K562 (cell line): Measurements from ENCODE around the gene ZNF358. TPM values are rescaled to one million over a fixed set of nuclear protein-coding genes. Genes with fewer than 3 reads are reported as not detected.

Experiments used
- ATF1 ChIP-seq, 2 experiments: fragments of 450-650 bp in 1 of 2; IDR thresholded peaks; 2 replicates each; pipeline ENCODE4 v1.6.1; 2016; ENCODE audit warnings: missing compliant biosample characterization in 1 of 2, missing genetic modification characterization in 1 of 2
- BRCA1 ChIP-seq, 2 experiments: fragments of 450-650 bp in 1 of 2; sonication (generic) in 1 of 2; formaldehyde crosslinking in 1 of 2; IDR thresholded peaks; 2 replicates each; pipeline versions ENCODE4 v1.5.0 to v1.6.1; 2017 to 2020; ENCODE audit warnings: mild to moderate bottlenecking in 1 of 2, missing genetic modification reagents in 1 of 2
- CBX5 ChIP-seq: IDR thresholded peaks from 2 replicates; pipeline ENCODE4 v1.6.1; 2014; ENCODE audit warnings: low read depth, borderline replicate concordance
- CEBPZ ChIP-seq: fragments of 150-350 bp; IDR thresholded peaks from 2 replicates; pipeline ENCODE4 v1.6.1; 2014; ENCODE audit warnings: low read depth, mild to moderate bottlenecking, low read length, borderline replicate concordance
- CXXC5 ChIP-seq: fragments of 250-450 bp; sonication (Bioruptor Pico); IDR thresholded peaks from 2 replicates; pipeline ENCODE4 v1.8.0; 2022; ENCODE audit warnings: inconsistent platforms, mild to moderate bottlenecking, moderate library complexity
- DMBX1 ChIP-seq: fragments of 250-450 bp; sonication (Bioruptor Pico); IDR thresholded peaks from 2 replicates; pipeline ENCODE4 v1.8.0; 2022; ENCODE audit warnings: inconsistent platforms, mild to moderate bottlenecking, moderate library complexity, borderline replicate concordance
- FOXJ2 ChIP-seq: fragments of 200-800 bp; sonication (Bioruptor generic); IDR thresholded peaks from 2 replicates; pipeline ENCODE4 v1.6.1; 2016; ENCODE audit warnings: missing genetic modification characterization, missing compliant biosample characterization
- FOXJ3 ChIP-seq: sonication (generic); formaldehyde crosslinking; IDR thresholded peaks from 2 replicates; pipeline ENCODE4 v1.4.0; 2020; ENCODE audit warnings: mild to moderate bottlenecking, missing genetic modification reagents
- HSF4 ChIP-seq: fragments of 250-450 bp; sonication (Bioruptor Pico); IDR thresholded peaks from 2 replicates; pipeline ENCODE4 v2.1.2; 2022; ENCODE audit warnings: mild to moderate bottlenecking, moderate library complexity, borderline replicate concordance
- MAFG ChIP-seq: fragments of 450-650 bp; conservative IDR thresholded peaks from 2 replicates; pipeline ENCODE4 v1.6.1; 2016; ENCODE audit warnings: missing genetic modification characterization, missing compliant biosample characterization
- MYNN ChIP-seq, 2 experiments: sonication (generic); formaldehyde crosslinking in 1 of 2; IDR thresholded peaks; 2 replicates each; pipeline versions ENCODE4 v1.5.0 to v1.6.1; 2016 to 2020; ENCODE audit warnings: antibody characterized with exemption in 1 of 2, missing genetic modification reagents in 1 of 2
- NCOA4 ChIP-seq: fragments of 450-650 bp; IDR thresholded peaks from 2 replicates; pipeline ENCODE4 v1.6.1; 2018; ENCODE audit warnings: mild to moderate bottlenecking; ENCODE audit not compliant: partially characterized antibody
- POLR2B ChIP-seq: fragments of 450-650 bp; IDR thresholded peaks from 2 replicates; pipeline ENCODE4 v1.6.1; 2018; ENCODE audit warnings: low read depth; ENCODE audit not compliant: partially characterized antibody
- RAD51 ChIP-seq: fragments of 450-650 bp; IDR thresholded peaks from 2 replicates; pipeline ENCODE4 v1.7.1; 2016; ENCODE audit warnings: low read depth, mild to moderate bottlenecking, borderline replicate concordance
- RERE ChIP-seq: sonication (generic); formaldehyde crosslinking; IDR thresholded peaks from 2 replicates; pipeline ENCODE4 v1.8.0; 2023; ENCODE audit warnings: missing genetic modification reagents, mild to moderate bottlenecking, borderline replicate concordance
- SIN3A ChIP-seq, 2 experiments: fragments of 150-350 bp in 1 of 2; IDR thresholded peaks; 2 replicates each; pipeline ENCODE4 v1.6.1; 2011 to 2016; ENCODE audit warnings: borderline replicate concordance in 2 of 2, low read depth in 2 of 2, low read length in 2 of 2, mild to moderate bottlenecking in 2 of 2, moderate library complexity in 2 of 2; ENCODE audit not compliant: control insufficient read depth in 1 of 2
- TRIM24 ChIP-seq, 2 experiments: fragments of 450-650 bp; IDR thresholded peaks; 2 replicates each; pipeline ENCODE4 v1.6.1; 2016
- ZNF134 ChIP-seq: fragments of 250-450 bp; sonication (Bioruptor Pico); conservative IDR thresholded peaks from 2 replicates; pipeline ENCODE4 v1.4.0; 2020
- ZNF217 ChIP-seq: sonication (generic); formaldehyde crosslinking; IDR thresholded peaks from 2 replicates; pipeline ENCODE4 v1.8.0; 2022; ENCODE audit warnings: mild to moderate bottlenecking, missing genetic modification reagents
- polyA plus RNA-seq, 8 experiments: library from polyadenylated mRNA; depleted of rRNA in 4 of 8; stranded (reverse) in 5 of 8; unstranded in 3 of 8; fragments of >200 nt; fragmentation: Nextera tagmentation in 2 of 8; fragmentation: Illumina TruSeq in 1 of 8; extraction: Ambion mirVana in 2 of 8; extraction: Trizol in 1 of 8; gene quantifications; 2 replicates each; pipeline versions ENCODE4 v1.2.1 to v1.2.3, GENCODE V29; 2011 to 2014; ENCODE audit warnings: inconsistent platforms in 1 of 8, missing spikeins in 1 of 8
- total RNA-seq, 7 experiments: library from RNA; depleted of rRNA in 6 of 7; stranded (reverse); fragments of >200 nt in 6 of 7; fragmentation: Illumina TruSeq in 2 of 7; extraction: Trizol in 2 of 7; gene quantifications; 2 replicates each; pipeline versions ENCODE4 v1.2.1 to v1.2.3, GENCODE V29; 2011 to 2021; ENCODE audit warnings: low replicate concordance in 1 of 7

Gene ZNF358
- total and polyA plus RNA-seq, 9 of the 15 experiments (the other 6 are each of a cell fraction or from before 2014, with no cell fraction given) = 0.04 to 17.2 (median 4.9) TPM

- TF ChIP-seq RERE (CRISPR knock-in tag) = no peak
- TF ChIP-seq ZNF134 (CRISPR knock-in tag) = no peak
- 0 out of 2 replicates have a peak, but pooled peaks have one; percentile 29 for TF ChIP-seq DMBX1 (CRISPR knock-in tag)
- no peak for TF ChIP-seq TRIM24 (IDR thresholded peaks at IDR 0.05)
- peak; percentile 71 to 85; a peak in 2 of 4 replicates for TF ChIP-seq SIN3A (IDR thresholded peaks at IDR 0.05; ENCODE audit: borderline replicate concordance in 2 of 2, control insufficient read depth in 1 of 2, low read depth in 2 of 2, low read length in 2 of 2)
- peak; percentile 85 for TF ChIP-seq RAD51
- TF ChIP-seq FOXJ2 (tag) = no peak
- TF ChIP-seq MYNN (IDR thresholded peaks at IDR 0.05) = peak; percentile 32; the same call in 1 of the 2 replicates
- TF ChIP-seq MYNN (CRISPR knock-in tag; IDR thresholded peaks at IDR 0.05) = no peak
- TF ChIP-seq HSF4 (CRISPR knock-in tag) = no peak
- TF ChIP-seq FOXJ3 (CRISPR knock-in tag) = no peak
- TF ChIP-seq MAFG (tag) = peak; percentile 79
- TF ChIP-seq BRCA1 (IDR thresholded peaks at IDR 0.05) = no peak
- no peak for TF ChIP-seq BRCA1 (CRISPR knock-in tag; IDR thresholded peaks at IDR 0.05)
- no peak for TF ChIP-seq POLR2B
- no peak for TF ChIP-seq CEBPZ
- TF ChIP-seq CXXC5 (CRISPR knock-in tag) = peak; percentile 33
- TF ChIP-seq ATF1 (CRISPR knock-in tag; IDR thresholded peaks at IDR 0.05) = no peak
- TF ChIP-seq ATF1 (tag; IDR thresholded peaks at IDR 0.05) = peak; percentile 15; the same call in 1 of the 2 replicates
- no peak for TF ChIP-seq NCOA4
- TF ChIP-seq ZNF217 = no peak
- TF ChIP-seq CBX5 = no peak
These were observed 10.1 kb upstream of the ZNF358 start (continued) for GRCh38 chr19:7505682-7506384.
